Tibial nerve (tissue), 4 donors: ENCODE results near the gene ADGRL1. TPM values are rescaled to one million over a fixed set of nuclear protein-coding genes. Genes with fewer than 3 reads are reported as not detected.
A peak's percentile ranks its signal among the peaks of the same experiment; 100 is the strongest.

Experiments
- DNase-seq, 2 donors: peaks; one replicate each; pipeline ENCODE4 v3.0.0-alpha.2; 2019; ENCODE audit warnings: low spot score in 2 of 2
- H3K27ac ChIP-seq, 4 donors: fragments of 200-600 bp; sonication (generic) in 3 of 4; one replicate each; pipeline ENCODE4 v1.5.1; 2017 to 2019; ENCODE audit warnings: mild to moderate bottlenecking in 1 of 4
- H3K27me3 ChIP-seq, 2 donors: fragments of 200-600 bp; sonication (generic) in 1 of 2; one replicate each; pipeline versions ENCODE4 v1.5.1 to v1.6.0; 2017 to 2019
- H3K36me3 ChIP-seq, 3 donors: fragments of 200-600 bp; sonication (generic); one replicate each; pipeline ENCODE4 v1.5.1; 2018 to 2019
- H3K4me1 ChIP-seq, 4 donors: fragments of 200-600 bp; sonication (generic) in 3 of 4; one replicate each; pipeline ENCODE4 v1.5.1; 2017 to 2019
- H3K4me3 ChIP-seq, 4 donors: fragments of 200-600 bp; sonication (generic) in 3 of 4; one replicate each; pipeline ENCODE4 v1.5.1; 2017 to 2019; ENCODE audit warnings: mild to moderate bottlenecking in 1 of 4, moderate library complexity in 1 of 4
- H3K9me3 ChIP-seq, 4 donors: fragments of 200-600 bp; sonication (generic) in 3 of 4; one replicate each; pipeline ENCODE4 v1.5.1; 2017 to 2019
- EP300 ChIP-seq, 2 donors: sonication (generic); formaldehyde crosslinking; IDR thresholded peaks; one replicate each; pipeline ENCODE4 v1.6.1; 2017; ENCODE audit warnings: antibody characterized with exemption in 2 of 2, mild to moderate bottlenecking in 1 of 2
- POLR2A ChIP-seq, 2 donors: fragments of 450-650 bp; IDR thresholded peaks; one replicate each; pipeline ENCODE4 v1.6.1; 2017; ENCODE audit warnings: antibody characterized with exemption in 2 of 2, mild to moderate bottlenecking in 2 of 2, moderate library complexity in 2 of 2
- WGBS, 2 donors: methylation state at CpG; one replicate each; pipeline ENCODE4 v1.1.5; 2018; 5-methylcytosine and 5-hydroxymethylcytosine counted together
- total RNA-seq, 4 donors: library from RNA; depleted of rRNA; stranded (reverse); fragments of >200 nt; gene quantifications; one replicate each; pipeline ENCODE4 v1.1.0, GENCODE V29; 2016
- TF ChIP-seq, protein P1 (sequence below), 5 experiments: fragments of 200-600 bp in 3 of 5; fragments of 450-650 bp in 2 of 5; sonication (generic) in 3 of 5; IDR thresholded peaks; one replicate each; pipeline ENCODE4 v1.5.1; 2016 to 2019; ENCODE audit warnings: antibody characterized with exemption in 5 of 5, mild to moderate bottlenecking in 3 of 5, moderate library complexity in 2 of 5

The ADGRL1 gene
- total RNA-seq, 4 donors from 2014 or later: 8.0 to 17.5 (median 11.2) TPM

DNA sequence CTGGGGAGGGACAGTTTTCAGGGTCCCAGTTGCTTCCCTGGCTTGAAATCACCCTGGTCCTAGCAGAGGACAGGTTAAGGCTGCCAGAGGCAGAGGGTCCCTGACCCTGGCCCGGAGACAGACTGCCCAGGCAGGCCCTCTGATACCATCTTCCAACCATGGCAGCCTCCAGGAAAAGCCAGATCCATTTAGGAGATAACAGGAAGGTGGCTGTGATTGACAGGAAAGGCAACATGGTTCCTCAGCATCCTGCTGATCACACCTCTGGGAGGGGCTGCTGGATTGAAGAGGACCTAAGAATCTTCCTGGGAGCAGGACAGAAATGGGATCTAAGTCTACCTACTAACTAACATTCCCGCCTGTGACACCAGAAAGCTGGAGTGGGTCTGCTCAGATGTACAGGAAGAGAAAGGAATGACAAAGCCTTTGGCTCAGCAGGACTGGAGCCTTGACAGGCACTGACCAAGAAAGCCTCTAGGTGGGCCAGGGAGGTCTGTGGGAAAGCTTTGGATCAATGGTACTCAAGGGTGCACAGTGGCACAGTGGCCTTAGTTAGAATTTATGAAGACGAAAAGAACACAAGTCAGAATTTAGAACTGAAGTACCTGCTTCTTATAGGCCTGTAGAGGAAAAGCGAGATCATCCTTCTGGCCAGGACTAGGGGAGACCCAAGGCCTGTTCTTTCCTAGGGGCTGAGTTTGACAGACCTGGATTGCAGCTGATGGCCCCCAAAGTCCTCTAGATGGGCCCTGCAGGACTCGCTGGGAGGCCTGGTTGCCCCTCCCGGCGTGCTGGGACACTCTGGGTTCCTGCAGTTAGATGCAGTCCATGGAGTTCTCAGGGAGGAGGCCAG, 86.1 kb downstream of the ADGRL1 start:
- 83 to 86% methylated on average over 7 of the region's 7 CpGs for WGBS, 2 donors
- DNase-seq: no peak
- Histone ChIP-seq H3K4me3 (no peak overlapping the region), H3K4me1 (peaks cover 0 to 47% (median 31%) of the 10 kb centered on the region in 4 donors), H3K9me3 (no peaks in the 10 kb centered on the region), H3K27me3 (no peaks in the 10 kb centered on the region), H3K36me3 (no peaks in the 10 kb centered on the region), H3K27ac (peak overlapping the region; percentile 95 to 99 (median 98))
- no peak for TF ChIP-seq POLR2A (IDR thresholded peaks at IDR 0.05)
- TF ChIP-seq EP300 (IDR thresholded peaks at IDR 0.05): no peak
- TF ChIP-seq, protein P1, sequence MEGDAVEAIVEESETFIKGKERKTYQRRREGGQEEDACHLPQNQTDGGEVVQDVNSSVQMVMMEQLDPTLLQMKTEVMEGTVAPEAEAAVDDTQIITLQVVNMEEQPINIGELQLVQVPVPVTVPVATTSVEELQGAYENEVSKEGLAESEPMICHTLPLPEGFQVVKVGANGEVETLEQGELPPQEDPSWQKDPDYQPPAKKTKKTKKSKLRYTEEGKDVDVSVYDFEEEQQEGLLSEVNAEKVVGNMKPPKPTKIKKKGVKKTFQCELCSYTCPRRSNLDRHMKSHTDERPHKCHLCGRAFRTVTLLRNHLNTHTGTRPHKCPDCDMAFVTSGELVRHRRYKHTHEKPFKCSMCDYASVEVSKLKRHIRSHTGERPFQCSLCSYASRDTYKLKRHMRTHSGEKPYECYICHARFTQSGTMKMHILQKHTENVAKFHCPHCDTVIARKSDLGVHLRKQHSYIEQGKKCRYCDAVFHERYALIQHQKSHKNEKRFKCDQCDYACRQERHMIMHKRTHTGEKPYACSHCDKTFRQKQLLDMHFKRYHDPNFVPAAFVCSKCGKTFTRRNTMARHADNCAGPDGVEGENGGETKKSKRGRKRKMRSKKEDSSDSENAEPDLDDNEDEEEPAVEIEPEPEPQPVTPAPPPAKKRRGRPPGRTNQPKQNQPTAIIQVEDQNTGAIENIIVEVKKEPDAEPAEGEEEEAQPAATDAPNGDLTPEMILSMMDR (IDR thresholded peaks at IDR 0.05): no peak

GRCh38 chr19:14119146-14119545, 86.8 kb downstream of the ADGRL1 start:
- TF ChIP-seq, protein P1 (IDR thresholded peaks at IDR 0.05): no peak
- TF ChIP-seq POLR2A (IDR thresholded peaks at IDR 0.05): no peak
- no peak for TF ChIP-seq EP300 (IDR thresholded peaks at IDR 0.05)
- no peaks in the 10 kb centered on the region for H3K36me3 ChIP-seq
- no peak for DNase-seq
- peak overlapping the region; percentile 95 to 99 (median 98) for H3K27ac ChIP-seq
- peak overlapping the region; percentile 48 to 99 (median 56) for H3K4me3 ChIP-seq
- H3K9me3 ChIP-seq: no peaks in the 10 kb centered on the region
- peaks cover 0 to 54% (median 31%) of the 10 kb centered on the region in 4 donors for H3K4me1 ChIP-seq
- WGBS, 2 donors: 22 to 25% methylated on average over 3 of the region's 3 CpGs
- H3K27me3 ChIP-seq: no peaks in the 10 kb centered on the region

GRCh38 chr19:14118165-14119051, 87.6 kb downstream of the ADGRL1 start:
- Histone ChIP-seq H3K27ac (peak overlapping the region; percentile 95 to 99 (median 98)), H3K27me3 (no peaks in the 10 kb centered on the region), H3K36me3 (no peaks in the 10 kb centered on the region), H3K9me3 (no peaks in the 10 kb centered on the region), H3K4me3 (peak overlapping the region; percentile 48 to 99 (median 56)), H3K4me1 (peaks cover 0 to 61% (median 38%) of the 10 kb centered on the region in 4 donors)
- TF ChIP-seq EP300 (IDR thresholded peaks at IDR 0.05): peak in 1 of 2 donors; percentile 90
- TF ChIP-seq, protein P1 (IDR thresholded peaks at IDR 0.05): no peak
- TF ChIP-seq POLR2A (IDR thresholded peaks at IDR 0.05): peak; percentile 27 to 45
- WGBS, 2 donors: 2 to 5% methylated on average over 17 to 25 of the region's 61 CpGs
- peak; percentile 81 to 90 for DNase-seq

GRCh38 chr19:14117668-14118164, 88.3 kb downstream of the ADGRL1 start, which contains the start of gene PRKACA:
Gene PRKACA, minus strand, starts transcription at chr19:14117762. Its CDS starts 215 bp downstream, at chr19:14117547.
- Histone ChIP-seq H3K4me3 (peak within 1 kb of the TSS; percentile 80 to 99 (median 84)), H3K27me3 (no peaks in the 10 kb centered on the region), H3K27ac (peak within 1 kb of the TSS; percentile 95 to 99 (median 98)), H3K4me1 (peaks cover 0 to 68% (median 44%) of the 10 kb centered on the region in 4 donors), H3K36me3 (no peaks in the 10 kb centered on the region), H3K9me3 (no peaks in the 10 kb centered on the region)
- DNase-seq: peak; percentile 94 to 97
- TF ChIP-seq, protein P1 (IDR thresholded peaks at IDR 0.05): peak in 1 of 5 experiments; percentile 54
- TF ChIP-seq EP300 (IDR thresholded peaks at IDR 0.05): peak in 1 of 2 donors; percentile 71
- TF ChIP-seq POLR2A (IDR thresholded peaks at IDR 0.05): peak; percentile 16 to 62
- 1% methylated on average over 16 to 32 of the region's 67 CpGs for WGBS, 2 donors
